Sigmoid colon (tissue), 7 donors: Measurements from ENCODE around the gene BBS12. TPM values are rescaled to one million over a fixed set of nuclear protein-coding genes. Genes with fewer than 3 reads are reported as not detected.

Experiments
- DNase-seq: peaks from one replicate; pipeline ENCODE4 v3.0.0-alpha.2; 2019
- H3K27ac ChIP-seq, 4 donors: fragments of 200-600 bp; sonication (generic); one replicate each; pipeline ENCODE4 v1.5.1; 2016 to 2019; ENCODE audit warnings: mild to moderate bottlenecking in 1 of 4
- H3K27me3 ChIP-seq, 3 donors: fragments of 200-600 bp; sonication (generic); one replicate each; pipeline ENCODE4 v1.5.1; 2019; ENCODE audit warnings: mild to moderate bottlenecking in 1 of 3
- H3K36me3 ChIP-seq, 4 donors: fragments of 200-600 bp; sonication (generic); one replicate each; pipeline ENCODE4 v1.5.1; 2016 to 2019
- H3K4me1 ChIP-seq, 4 donors: fragments of 200-600 bp; sonication (generic); one replicate each; pipeline ENCODE4 v1.5.1; 2017 to 2019
- H3K4me3 ChIP-seq, 4 donors: fragments of 200-600 bp; sonication (generic); one replicate each; pipeline ENCODE4 v1.5.1; 2017 to 2019; ENCODE audit warnings: mild to moderate bottlenecking in 2 of 4, moderate library complexity in 1 of 4
- H3K9me3 ChIP-seq, 4 donors: fragments of 200-600 bp in 3 of 4; sonication (generic) in 3 of 4; one replicate each; pipeline versions ENCODE4 v1.5.1 to v1.6.1; 2013 to 2019
- EP300 ChIP-seq, 4 donors: sonication (generic); formaldehyde crosslinking; IDR thresholded peaks; one replicate each; pipeline ENCODE4 v1.6.1; 2017; ENCODE audit warnings: antibody characterized with exemption in 4 of 4
- POLR2A ChIP-seq, 2 donors: fragments of 450-650 bp; IDR thresholded peaks; one replicate each; pipeline ENCODE4 v1.6.1; 2016; ENCODE audit warnings: antibody characterized with exemption in 2 of 2, mild to moderate bottlenecking in 2 of 2, moderate library complexity in 2 of 2
- POLR2AphosphoS5 ChIP-seq, 4 donors: sonication (generic); formaldehyde crosslinking; IDR thresholded peaks; one replicate each; pipeline ENCODE4 v1.6.1; 2017; ENCODE audit warnings: antibody characterized with exemption in 4 of 4
- WGBS, 2 donors: extraction: QIAGEN DNeasy Blood & Tissue Kit; methylation state at CpG; one replicate each; pipeline ENCODE4 v1.1.7; 2013; 5-methylcytosine and 5-hydroxymethylcytosine counted together
- intact Hi-C: fragments of 100-400 bp; cut with DNase I; formaldehyde crosslinking; loops from one replicate; pipeline ENCODE4 v1.15.1; 2023
- polyA plus RNA-seq, 3 donors: library from polyadenylated mRNA; stranded (reverse); fragments of 200-250 nt; gene quantifications; one replicate each; pipeline ENCODE4 v1.2.3, GENCODE V29; 2013
- total RNA-seq, 4 donors: library from RNA; depleted of rRNA; stranded (reverse); fragments of >200 nt; gene quantifications; one replicate each; pipeline ENCODE4 v1.1.0, GENCODE V29; 2016
- TF ChIP-seq, protein P1 (sequence below), 4 experiments: fragments of 450-650 bp in 3 of 4; fragments of 200-600 bp in 1 of 4; IDR thresholded peaks; one replicate each; pipeline ENCODE4 v1.5.1; 2016 to 2019; ENCODE audit warnings: antibody characterized with exemption in 4 of 4, mild to moderate bottlenecking in 3 of 4, moderate library complexity in 2 of 4
- donor health status: healthy with polysubstance abuse.
- donor health status: Bipolar disorder and iron deficiency.
- donor health status: healthy.

Gene BBS12
- total and polyA plus RNA-seq, 7 donors, result 1.8 to 5.1 (median 3.4) TPM

DNA sequence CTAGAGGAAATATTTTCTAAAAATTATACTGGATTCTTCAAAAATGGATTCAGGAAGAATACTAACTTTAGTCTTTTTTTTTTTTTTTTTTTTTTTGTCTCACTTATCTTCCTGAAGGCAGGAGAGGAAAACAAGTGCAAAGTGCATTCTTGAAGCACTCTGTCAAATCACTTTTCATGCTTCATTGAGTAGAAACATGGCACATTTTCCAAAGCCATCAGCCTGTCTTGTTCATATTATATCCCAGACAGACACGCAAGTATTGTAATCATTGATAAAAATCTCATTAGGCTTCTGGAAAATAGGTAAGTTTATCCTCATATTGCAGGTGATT, 1.2 kb downstream of the BBS12 start:
- 41 to 89% methylated on average over 1 of the region's 1 CpG for WGBS, 2 donors
- intact Hi-C loops, result loop anchor here (5.0 kb wide), 1 partner anchor 189 kb away; the partner anchor contains the start of gene NUDT6

DNA sequence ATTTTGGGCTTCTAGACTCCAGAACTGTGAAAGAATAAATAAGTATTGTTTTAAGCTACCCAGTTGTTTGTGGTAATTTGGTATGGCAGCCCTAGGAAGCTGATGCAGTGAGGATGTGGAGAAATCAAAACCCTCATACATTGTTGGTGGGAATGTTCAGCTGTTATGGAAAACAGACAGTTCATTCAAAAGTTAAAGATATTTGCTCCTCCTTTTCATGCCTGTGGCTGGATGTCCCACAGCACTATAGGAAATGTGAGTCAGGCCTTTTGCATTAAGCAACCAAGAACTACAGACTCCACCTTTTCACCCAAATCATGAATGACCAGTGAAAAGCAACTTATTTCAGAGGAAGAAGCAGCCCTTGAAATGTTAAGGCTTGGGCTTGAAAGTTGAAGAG, 6.7 kb downstream of the BBS12 start:
- Histone ChIP-seq H3K4me3 (no peak overlapping the region), H3K9me3 (no peaks in the 10 kb centered on the region), H3K27ac (no peak overlapping the region), H3K4me1 (peaks cover 0 to 16% (median 4%) of the 10 kb centered on the region in 4 donors), H3K36me3 (peaks cover 0 to 20% (median 4%) of the 10 kb centered on the region in 4 donors), H3K27me3 (no peaks in the 10 kb centered on the region)
- no peak for DNase-seq
- intact Hi-C loops, result no loop called here
- TF ChIP-seq POLR2A (IDR thresholded peaks at IDR 0.05) (no peak), EP300 (IDR thresholded peaks at IDR 0.05) (no peak), POLR2AphosphoS5 (IDR thresholded peaks at IDR 0.05) (no peak)
- TF ChIP-seq, protein P1, sequence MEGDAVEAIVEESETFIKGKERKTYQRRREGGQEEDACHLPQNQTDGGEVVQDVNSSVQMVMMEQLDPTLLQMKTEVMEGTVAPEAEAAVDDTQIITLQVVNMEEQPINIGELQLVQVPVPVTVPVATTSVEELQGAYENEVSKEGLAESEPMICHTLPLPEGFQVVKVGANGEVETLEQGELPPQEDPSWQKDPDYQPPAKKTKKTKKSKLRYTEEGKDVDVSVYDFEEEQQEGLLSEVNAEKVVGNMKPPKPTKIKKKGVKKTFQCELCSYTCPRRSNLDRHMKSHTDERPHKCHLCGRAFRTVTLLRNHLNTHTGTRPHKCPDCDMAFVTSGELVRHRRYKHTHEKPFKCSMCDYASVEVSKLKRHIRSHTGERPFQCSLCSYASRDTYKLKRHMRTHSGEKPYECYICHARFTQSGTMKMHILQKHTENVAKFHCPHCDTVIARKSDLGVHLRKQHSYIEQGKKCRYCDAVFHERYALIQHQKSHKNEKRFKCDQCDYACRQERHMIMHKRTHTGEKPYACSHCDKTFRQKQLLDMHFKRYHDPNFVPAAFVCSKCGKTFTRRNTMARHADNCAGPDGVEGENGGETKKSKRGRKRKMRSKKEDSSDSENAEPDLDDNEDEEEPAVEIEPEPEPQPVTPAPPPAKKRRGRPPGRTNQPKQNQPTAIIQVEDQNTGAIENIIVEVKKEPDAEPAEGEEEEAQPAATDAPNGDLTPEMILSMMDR (IDR thresholded peaks at IDR 0.05), result no peak

More for the DNA sequence above, 1.2 kb downstream of the BBS12 start:
- Histone ChIP-seq H3K9me3 (no peaks in the 10 kb centered on the region), H3K4me1 (peaks cover 0 to 24% (median 10%) of the 10 kb centered on the region in 4 donors), H3K4me3 (peak overlapping the region in 2 of 4 donors; percentile 70 to 72), H3K27ac (peak overlapping the region; percentile 82 to 88 (median 84)), H3K27me3 (no peaks in the 10 kb centered on the region), H3K36me3 (no peaks in the 10 kb centered on the region)
- TF ChIP-seq POLR2AphosphoS5 (IDR thresholded peaks at IDR 0.05), result no peak
- TF ChIP-seq, protein P1 (IDR thresholded peaks at IDR 0.05), result no peak
- no peak for TF ChIP-seq EP300 (IDR thresholded peaks at IDR 0.05)
- no peak for TF ChIP-seq POLR2A (IDR thresholded peaks at IDR 0.05)
- no peak for DNase-seq

DNA sequence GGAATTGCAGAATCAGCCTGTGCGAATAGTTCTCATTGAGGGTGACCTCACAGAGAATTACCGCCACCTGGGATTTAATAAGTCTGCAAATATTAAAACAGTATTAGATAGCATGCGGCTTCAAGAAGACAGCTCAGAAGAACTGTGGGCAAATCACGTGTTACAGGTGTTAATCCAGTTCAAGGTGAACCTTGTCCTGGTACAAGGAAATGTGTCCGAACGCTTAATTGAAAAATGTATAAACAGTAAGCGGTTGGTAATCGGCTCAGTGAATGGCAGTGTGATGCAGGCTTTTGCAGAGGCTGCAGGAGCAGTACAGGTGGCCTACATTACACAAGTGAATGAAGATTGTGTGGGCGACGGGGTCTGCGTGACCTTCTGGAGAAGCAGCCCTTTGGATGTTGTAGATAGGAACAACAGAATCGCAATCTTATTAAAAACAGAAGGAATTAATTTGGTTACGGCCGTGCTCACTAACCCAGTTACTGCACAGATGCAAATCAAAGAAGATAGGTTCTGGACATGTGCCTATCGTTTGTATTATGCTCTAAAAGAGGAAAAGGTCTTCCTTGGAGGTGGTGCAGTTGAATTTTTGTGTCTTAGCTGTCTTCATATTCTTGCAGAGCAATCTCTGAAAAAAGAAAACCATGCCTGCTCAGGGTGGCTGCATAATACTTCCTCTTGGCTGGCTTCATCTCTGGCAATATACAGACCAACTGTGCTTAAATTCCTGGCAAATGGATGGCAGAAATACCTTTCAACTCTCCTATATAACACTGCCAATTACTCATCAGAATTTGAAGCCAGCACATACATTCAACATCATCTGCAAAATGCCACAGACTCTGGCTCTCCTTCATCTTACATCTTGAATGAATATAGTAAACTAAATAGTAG, 10.7 kb downstream of the BBS12 start:
- TF ChIP-seq EP300 (IDR thresholded peaks at IDR 0.05) (no peak), POLR2A (IDR thresholded peaks at IDR 0.05) (no peak), POLR2AphosphoS5 (IDR thresholded peaks at IDR 0.05) (no peak)
- TF ChIP-seq, protein P1 (IDR thresholded peaks at IDR 0.05), result no peak
- no peak for DNase-seq
- intact Hi-C loops, result no loop called here
- H3K27me3 ChIP-seq, result no peaks in the 10 kb centered on the region
- peaks cover 0 to 17% (median 6%) of the 10 kb centered on the region in 4 donors for H3K4me1 ChIP-seq
- no peaks in the 10 kb centered on the region for H3K9me3 ChIP-seq
- H3K4me3 ChIP-seq, result no peak overlapping the region
- no peak overlapping the region for H3K27ac ChIP-seq
- H3K36me3 ChIP-seq, result peaks cover 0 to 20% (median 4%) of the 10 kb centered on the region in 4 donors
- WGBS, 2 donors, result 75 to 88% methylated on average over 15 of the region's 15 CpGs

DNA sequence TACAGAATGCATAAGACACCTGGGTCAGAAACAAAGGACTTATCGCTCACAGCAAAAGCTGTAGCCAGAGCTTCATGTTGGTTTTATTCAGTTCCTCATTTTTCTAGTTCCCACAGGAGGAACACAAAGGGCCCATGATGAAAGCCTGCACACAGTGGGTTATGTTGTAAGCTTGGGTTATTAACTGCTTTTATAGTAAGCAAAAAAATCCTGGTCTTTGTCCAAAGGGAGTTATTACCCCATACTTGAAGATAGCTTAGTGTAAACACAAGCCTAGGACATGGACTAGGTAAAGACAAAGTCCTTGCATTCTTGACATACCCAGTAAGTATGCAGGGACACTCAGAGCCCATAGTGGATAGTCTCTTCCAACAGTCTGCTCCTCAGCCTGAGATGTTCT, 11.7 kb downstream of the BBS12 start:
- no peaks in the 10 kb centered on the region for H3K9me3 ChIP-seq
- TF ChIP-seq, protein P1 (IDR thresholded peaks at IDR 0.05), result no peak
- TF ChIP-seq POLR2AphosphoS5 (IDR thresholded peaks at IDR 0.05) (no peak), EP300 (IDR thresholded peaks at IDR 0.05) (no peak), POLR2A (IDR thresholded peaks at IDR 0.05) (no peak)
- DNase-seq, result no peak
- H3K4me3 ChIP-seq, result no peak overlapping the region
- H3K27me3 ChIP-seq, result peaks cover 0 to 4% (median 0%) of the 10 kb centered on the region in 3 donors
- intact Hi-C loops, result no loop called here
- 45 to 52% methylated on average over 1 of the region's 1 CpG for WGBS, 2 donors
- H3K27ac ChIP-seq, result no peak overlapping the region
- H3K4me1 ChIP-seq, result peaks cover 0 to 17% (median 6%) of the 10 kb centered on the region in 4 donors
- H3K36me3 ChIP-seq, result peaks cover 0 to 20% (median 4%) of the 10 kb centered on the region in 4 donors
